NK-92 treated with Interleukin-12 subunit alpha and Interleukin-12 subunit beta, amount 100 ng/mL, for 24 hours (cell line): ENCODE results near the gene VPS36.
"Not testable (repeated sequence)": the region's sequence is repeated elsewhere in the genome, so short reads cannot be mapped to it uniquely, and the experiment has no call there.

Experiments
- DNase-seq: peaks from one replicate; lab custom pipeline; 2025; lab: John Stamatoyannopoulos, UW

Gene VPS36

GRCh38 chr13:52450012-52450792, at the start of gene VPS36:
TSS of gene VPS36 (minus strand) at chr13:52450634. CDS start at chr13:52450594, 40 bp downstream.
- peak; percentile 93 for DNase-seq

- DNase-seq = not testable (repeated sequence)
These were observed 47.5 kb upstream of the VPS36 start for GRCh38 chr13:52497979-52498378.

- not testable (repeated sequence) for DNase-seq
These were observed 43.8 kb upstream of the VPS36 start for GRCh38 chr13:52494241-52494640.

GRCh38 chr13:52491015-52491414, 40.6 kb upstream of the VPS36 start:
- DNase-seq = not testable (repeated sequence)

GRCh38 chr13:52488763-52489162, 38.3 kb upstream of the VPS36 start:
- DNase-seq = not testable (repeated sequence)

- not testable (repeated sequence) for DNase-seq
These were observed 36.6 kb upstream of the VPS36 start for GRCh38 chr13:52487078-52487477.

GRCh38 chr13:52480677-52481428, 30.4 kb upstream of the VPS36 start:
- DNase-seq = not testable (repeated sequence)

GRCh38 chr13:52468487-52468886, 18.1 kb upstream of the VPS36 start:
- DNase-seq = not testable (repeated sequence)

- no peak for DNase-seq
These were observed 13.1 kb upstream of the VPS36 start for GRCh38 chr13:52463526-52463925.

GRCh38 chr13:52461265-52461664, 10.8 kb upstream of the VPS36 start:
- DNase-seq = no peak

- DNase-seq = no peak
These were observed 9.2 kb upstream of the VPS36 start for GRCh38 chr13:52459668-52460067.

GRCh38 chr13:52455677-52456041, 5.2 kb upstream of the VPS36 start:
- DNase-seq = peak; percentile 78

GRCh38 chr13:52454820-52455676, 4.6 kb upstream of the VPS36 start, which contains the start of gene CKAP2:
TSS of gene CKAP2 (plus strand) at chr13:52455478. CDS start at chr13:52455557, 79 bp downstream.
- peak; percentile 94 for DNase-seq

- no peak for DNase-seq
These were observed 4.0 kb upstream of the VPS36 start for GRCh38 chr13:52454459-52454819.

- DNase-seq = no peak
These were observed 2.0 kb upstream of the VPS36 start for GRCh38 chr13:52452470-52452869.

GRCh38 chr13:52451135-52451804, 836 bp upstream of the VPS36 start:
- DNase-seq = no peak

GRCh38 chr13:52450793-52451116, 321 bp upstream of the VPS36 start:
- no peak for DNase-seq

- DNase-seq = no peak
These were observed 963 bp downstream of the VPS36 start for GRCh38 chr13:52449331-52450011.

- DNase-seq = no peak
These were observed 2.5 kb downstream of the VPS36 start for GRCh38 chr13:52447815-52448552.

GRCh38 chr13:52447354-52447753, 3.1 kb downstream of the VPS36 start:
- DNase-seq = no peak

GRCh38 chr13:52446265-52446664, 4.2 kb downstream of the VPS36 start:
- no peak for DNase-seq
